Activated CD4-positive, alpha-beta T cell treated with anti-CD3 and anti-CD28 coated beads, Interleukin-2, amount 50 U/mL, for 16 hours (primary cell): Measurements from ENCODE around the gene ZC3H18.

ENCODE experiments used
- DNase-seq: peaks from one replicate; pipeline ENCODE4 v3.0.0-alpha.2; 2020

Gene ZC3H18

DNA sequence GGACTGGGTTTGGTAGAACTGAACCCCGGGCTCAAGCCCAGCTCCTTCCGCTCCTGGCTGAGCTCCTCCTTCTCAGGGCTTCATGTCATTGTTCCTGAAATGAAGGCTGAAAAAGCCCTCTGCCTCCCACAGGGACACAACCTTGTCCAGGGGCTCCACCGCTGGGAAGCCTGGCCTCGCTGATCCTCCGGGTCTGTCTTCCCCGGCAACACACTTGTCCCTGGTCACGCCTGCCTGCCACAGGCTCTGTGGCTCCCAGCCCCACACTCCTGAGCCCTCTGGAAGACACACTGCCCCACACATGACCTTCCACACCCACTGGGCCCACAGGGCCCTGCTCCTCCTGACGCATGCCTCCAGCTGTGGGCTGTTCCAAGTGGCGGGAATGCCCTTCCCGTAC is 18.0 kb upstream of the ZC3H18 start:
- DNase-seq: no peak

DNA sequence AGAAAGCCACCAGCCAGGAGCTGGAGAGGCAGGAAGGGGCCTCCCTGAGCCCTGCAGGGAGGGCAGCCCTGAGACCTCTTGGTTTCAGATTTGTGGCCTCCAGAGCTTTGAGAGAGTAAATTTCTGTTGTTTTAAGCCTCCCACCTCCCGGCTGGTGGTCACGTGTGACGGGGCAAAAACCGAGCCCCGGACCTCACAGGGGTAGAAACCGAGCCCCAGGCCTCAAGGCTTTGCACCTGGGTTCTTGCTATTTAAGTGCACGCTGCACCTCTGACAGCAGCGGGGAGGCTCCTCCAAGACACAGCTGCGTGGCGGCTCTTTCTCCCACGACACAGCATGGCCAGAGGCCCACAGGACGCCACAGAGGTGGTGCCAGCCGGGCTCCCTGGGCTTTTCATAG is 17.4 kb upstream of the ZC3H18 start:
- no peak for DNase-seq

- no peak for DNase-seq
These were observed 16.5 kb upstream of the ZC3H18 start for GRCh38 chr16:88553739-88554138.

GRCh38 chr16:88554711-88555264 is 15.4 kb upstream of the ZC3H18 start:
- DNase-seq: no peak

DNA sequence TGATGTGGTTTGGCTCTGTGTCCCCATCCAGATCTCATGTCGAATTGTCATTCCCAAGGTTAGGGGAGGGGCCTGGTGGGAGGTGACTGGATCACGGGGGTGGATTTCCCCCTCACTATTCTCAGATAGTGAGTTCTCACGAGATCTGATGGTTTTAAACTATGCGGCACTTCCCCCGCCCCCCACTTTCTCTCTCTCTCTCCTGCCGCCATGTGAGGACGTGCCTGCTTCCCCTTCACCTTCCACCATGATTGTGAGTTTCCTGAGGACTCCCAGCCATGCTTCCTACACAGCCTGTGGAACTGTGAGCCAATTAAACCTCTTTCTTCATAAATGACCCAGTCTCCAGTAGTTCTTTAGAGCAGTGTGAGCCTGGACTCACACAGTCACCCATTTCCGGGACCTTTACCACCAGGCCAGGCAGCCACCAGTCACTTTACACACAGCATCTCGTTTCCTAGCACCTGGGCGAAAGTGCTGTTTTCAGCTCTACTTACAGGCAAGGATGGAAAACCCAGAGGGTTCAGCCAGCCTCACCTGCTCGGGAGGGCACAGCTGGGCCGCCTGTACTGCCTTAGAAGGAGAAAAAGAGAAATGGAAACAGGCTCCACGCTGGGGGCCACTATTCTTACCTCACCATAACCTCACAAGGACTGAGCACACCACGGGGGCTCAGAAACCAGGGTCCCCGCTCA is 13.8 kb upstream of the ZC3H18 start:
- DNase-seq: no peak

GRCh38 chr16:88558457-88559442 is 11.5 kb upstream of the ZC3H18 start:
- no peak for DNase-seq

DNA sequence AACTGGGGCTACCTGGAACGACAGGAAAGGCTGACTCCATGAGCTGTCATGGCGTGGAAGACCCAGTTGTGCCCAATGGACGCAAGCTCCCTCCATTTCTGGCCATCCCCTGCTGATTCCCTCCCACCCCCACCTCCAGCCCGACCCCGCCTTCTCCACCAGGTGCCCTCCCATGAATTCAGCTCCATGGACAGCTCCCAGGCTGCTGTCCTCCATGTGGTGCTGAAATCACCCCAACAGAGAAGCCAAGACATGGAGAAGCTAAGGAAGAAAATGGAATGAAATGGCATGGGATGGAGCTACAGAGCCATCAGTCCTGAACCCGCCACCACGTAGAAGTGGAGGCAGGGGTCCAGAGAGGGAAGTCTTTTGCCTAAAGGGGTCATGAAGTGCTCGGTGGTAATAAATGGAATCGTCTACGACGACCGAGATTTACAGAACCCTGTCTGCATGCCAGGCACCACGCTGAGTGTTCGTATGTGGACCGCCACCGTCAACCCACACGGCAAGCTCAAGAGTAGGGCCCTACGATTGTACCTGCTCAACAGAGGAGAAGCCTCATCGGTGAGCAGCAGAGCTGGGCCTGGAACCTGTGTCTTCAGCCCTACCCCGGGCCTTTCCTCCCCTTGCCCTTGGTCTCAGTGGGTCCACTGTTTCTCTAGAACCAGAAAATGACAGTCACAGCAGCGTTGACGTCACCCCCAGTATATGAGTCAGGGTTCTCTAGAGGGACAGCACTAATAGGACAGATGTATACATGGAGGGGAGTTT is 9.3 kb upstream of the ZC3H18 start:
- DNase-seq: no peak

- DNase-seq: peak; percentile 46
These were observed 8.5 kb upstream of the ZC3H18 start for GRCh38 chr16:88561485-88562359.

DNA sequence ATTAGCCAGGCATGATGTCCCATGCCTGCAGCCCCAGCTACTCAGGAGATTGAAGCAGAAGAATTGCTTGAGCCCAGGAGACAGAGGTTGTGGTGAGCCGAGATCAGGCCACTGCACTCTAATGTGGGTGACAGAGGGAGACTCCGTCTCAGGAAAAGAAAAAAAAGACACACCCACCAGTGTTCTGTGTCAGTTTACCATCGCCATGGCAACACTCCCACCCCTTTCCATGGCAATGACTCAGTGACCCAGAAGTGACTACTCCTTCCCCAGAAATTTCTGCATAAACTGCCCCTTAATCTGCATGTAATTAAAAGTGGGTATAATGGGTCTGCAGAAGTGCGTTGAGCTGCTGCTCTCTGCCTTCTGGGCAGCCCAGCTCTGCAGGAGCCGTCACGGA is 4.0 kb upstream of the ZC3H18 start:
- DNase-seq: peak; percentile 48

DNA sequence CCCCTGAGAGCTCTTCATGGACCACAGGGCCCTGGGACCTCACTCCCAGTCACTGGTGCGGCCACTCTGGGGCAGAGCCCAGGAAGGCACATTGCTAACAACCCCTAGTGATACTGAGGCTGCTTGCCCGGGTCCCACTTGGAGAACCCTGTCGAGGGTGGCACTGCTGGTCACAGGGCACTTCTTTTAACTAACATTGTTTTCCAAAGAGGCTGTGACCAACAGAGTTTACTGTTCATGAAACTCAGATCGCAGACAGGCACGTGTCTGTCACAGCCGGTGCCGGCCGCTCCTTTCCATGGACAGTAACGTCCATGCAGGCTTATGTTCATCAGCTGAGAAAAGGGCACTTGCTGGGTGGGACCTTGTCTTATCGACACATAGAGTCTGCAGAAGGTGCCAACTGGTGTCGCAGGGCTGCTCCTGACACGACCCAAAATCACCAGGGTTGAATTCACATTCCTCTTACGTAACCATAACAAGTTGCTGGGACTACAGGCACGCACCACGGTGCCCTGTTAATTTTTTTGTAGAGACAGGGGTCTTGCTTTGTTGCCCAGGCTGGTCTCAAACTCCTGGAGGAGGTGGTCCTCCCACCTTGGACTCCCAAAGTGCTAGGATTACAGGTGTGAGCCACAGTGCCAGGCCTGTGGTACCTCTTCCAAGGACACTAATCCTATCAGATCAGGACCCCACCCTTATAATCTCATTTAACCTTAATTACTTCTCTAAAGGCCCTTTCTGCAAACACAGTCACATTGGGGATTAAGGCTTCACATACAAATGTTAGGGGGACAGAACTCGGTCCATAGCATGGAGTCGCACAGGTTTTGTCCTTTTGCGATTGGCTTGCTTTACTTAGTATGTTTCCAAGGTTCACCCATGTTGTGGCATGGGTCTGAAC is 1.2 kb upstream of the ZC3H18 start:
- DNase-seq: no peak

- DNase-seq: no peak
These were observed 604 bp upstream of the ZC3H18 start for GRCh38 chr16:88569614-88569984.

DNA sequence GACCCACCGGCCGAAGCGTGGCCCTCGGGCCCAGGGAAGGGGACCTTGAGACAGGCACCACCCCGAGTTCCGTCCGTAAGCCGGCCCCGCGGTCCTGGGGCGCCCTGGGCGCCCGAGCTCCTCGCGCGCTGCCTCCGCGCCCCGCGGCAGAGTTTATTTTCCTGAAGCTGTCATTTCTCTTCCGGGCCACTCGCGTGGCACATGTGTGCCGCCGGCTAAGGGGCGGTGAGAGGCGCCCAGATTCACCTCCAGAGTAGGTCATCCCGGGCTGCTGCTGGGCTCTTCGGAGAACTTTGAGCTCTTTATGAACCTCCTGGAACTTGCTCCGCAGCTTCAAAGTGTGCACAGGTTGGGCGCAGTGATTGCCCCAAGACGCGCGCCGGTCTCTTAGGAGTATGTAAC is 489 bp downstream of the ZC3H18 start:
- DNase-seq: peak; percentile 51

DNA sequence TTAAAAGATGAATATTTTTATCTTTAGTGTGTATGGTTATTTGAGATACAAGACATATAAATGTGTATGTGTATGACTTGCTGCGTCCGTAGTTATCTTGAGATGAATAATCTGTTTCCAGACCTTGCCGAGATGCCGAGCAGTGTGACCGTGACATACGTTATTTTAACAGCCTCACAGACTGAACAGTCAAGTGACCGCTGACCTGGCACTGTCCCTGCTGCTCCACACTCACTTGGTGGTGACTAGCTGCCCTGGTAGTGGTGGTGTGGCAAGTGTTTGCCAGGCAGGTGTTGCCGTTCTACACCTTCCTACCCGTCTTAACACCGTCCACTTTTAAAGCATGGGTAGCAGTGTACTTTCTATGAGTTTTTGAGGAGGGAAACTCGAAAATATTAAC is 5.0 kb downstream of the ZC3H18 start:
- no peak for DNase-seq

- no peak for DNase-seq
These were observed 6.1 kb downstream of the ZC3H18 start for GRCh38 chr16:88576307-88576706.

- no peak for DNase-seq
These were observed 7.0 kb downstream of the ZC3H18 start for GRCh38 chr16:88577166-88577565.

GRCh38 chr16:88578446-88579313 is 8.5 kb downstream of the ZC3H18 start:
- DNase-seq: no peak

- no peak for DNase-seq
These were observed 10.2 kb downstream of the ZC3H18 start for GRCh38 chr16:88580371-88580770.

GRCh38 chr16:88581033-88581432 is 10.8 kb downstream of the ZC3H18 start:
- DNase-seq: no peak

- DNase-seq: no peak
These were observed 12.8 kb downstream of the ZC3H18 start for GRCh38 chr16:88582912-88583575.
